ENCODE results near the gene DNAJC17.

Gene DNAJC17

GRCh38 chr15:40766906-40767837 is 40.1 kb downstream of the DNAJC17 start:
- DNase-seq (ENCODE audit: low spot score): no peak

GRCh38 chr15:40766194-40766815 is 41.0 kb downstream of the DNAJC17 start:
- peak; percentile 54 for DNase-seq (ENCODE audit: low spot score)

GRCh38 chr15:40764629-40765103 is 42.6 kb downstream of the DNAJC17 start:
- DNase-seq (ENCODE audit: low spot score): no peak

GRCh38 chr15:40763801-40764628 is 43.3 kb downstream of the DNAJC17 start, which contains the start of gene GCHFR:
Gene GCHFR, plus strand, starts transcription at chr15:40764068. Its CDS starts 113 bp downstream, at chr15:40764181.
- DNase-seq (ENCODE audit: low spot score): peak; percentile 44

- DNase-seq (ENCODE audit: low spot score): peak; percentile 57
Observed at GRCh38 chr15:40762919-40763800, 44.1 kb downstream of the DNAJC17 start.

- no peak for DNase-seq (ENCODE audit: low spot score)
Observed at GRCh38 chr15:40759961-40760360, 47.3 kb downstream of the DNAJC17 start.

- peak; percentile 99 for DNase-seq (ENCODE audit: low spot score)
Observed at GRCh38 chr15:40756938-40757337, 50.3 kb downstream of the DNAJC17 start.

GRCh38 chr15:40755812-40756208 is 51.5 kb downstream of the DNAJC17 start:
- peak; percentile 54 for DNase-seq (ENCODE audit: low spot score)

GRCh38 chr15:40754883-40755811 is 52.1 kb downstream of the DNAJC17 start, which contains the start of gene RMDN3:
Gene RMDN3, minus strand, starts transcription at chr15:40755254. Its CDS starts 471 bp downstream, at chr15:40754783.
- peak; percentile 94 for DNase-seq (ENCODE audit: low spot score)

- no peak for DNase-seq (ENCODE audit: low spot score)
Observed at GRCh38 chr15:40754574-40754882, 52.7 kb downstream of the DNAJC17 start.

GRCh38 chr15:40751745-40752144 is 55.5 kb downstream of the DNAJC17 start:
- DNase-seq (ENCODE audit: low spot score): no peak

GRCh38 chr15:40750885-40751284 is 56.4 kb downstream of the DNAJC17 start:
- no peak for DNase-seq (ENCODE audit: low spot score)

- no peak for DNase-seq (ENCODE audit: low spot score)
Observed at GRCh38 chr15:40749151-40749630, 58.1 kb downstream of the DNAJC17 start.

- DNase-seq (ENCODE audit: low spot score): peak; percentile 37
Observed at GRCh38 chr15:40747685-40748631, 59.3 kb downstream of the DNAJC17 start.

GRCh38 chr15:40746916-40747418 is 60.3 kb downstream of the DNAJC17 start:
- DNase-seq (ENCODE audit: low spot score): peak; percentile 76

- DNase-seq (ENCODE audit: low spot score): no peak
Observed at GRCh38 chr15:40744815-40745152, 62.5 kb downstream of the DNAJC17 start.

- no peak for DNase-seq (ENCODE audit: low spot score)
Observed at GRCh38 chr15:40743921-40744814, 63.1 kb downstream of the DNAJC17 start.
